ENCODE measurements around the gene CREB3L1. TPM values are rescaled to one million over a fixed set of nuclear protein-coding genes. Genes with fewer than 3 reads are reported as not detected.

The CREB3L1 gene
- total and polyA plus RNA-seq, 7 donors = 0.66 to 63.1 (median 7.2) TPM

- Histone ChIP-seq H3K4me1 (peaks cover 0 to 19% (median 0%) of the 10 kb centered on the region in 4 donors), H3K36me3 (no peaks in the 10 kb centered on the region), H3K4me3 (no peak overlapping the region), H3K27ac (peak overlapping the region in 1 of 4 donors; percentile 41), H3K9me3 (no peaks in the 10 kb centered on the region), H3K27me3 (no peaks in the 10 kb centered on the region)
- TF ChIP-seq POLR2A (IDR thresholded peaks at IDR 0.05) (no peak), CTCF (IDR thresholded peaks at IDR 0.05) (no peak), EP300 (IDR thresholded peaks at IDR 0.05) (no peak), POLR2AphosphoS5 (IDR thresholded peaks at IDR 0.05) (no peak)
- DNase-seq = no peak
- 25 to 77% methylated on average over 2 of the region's 2 CpGs for WGBS, 2 donors
- intact Hi-C loops (cut with DNase I) = no loop called here
These were observed 26.8 kb upstream of the CREB3L1 start for GRCh38 chr11:46250745-46251052.

- DNase-seq = no peak
- intact Hi-C loops (cut with DNase I) = no loop called here
- Histone ChIP-seq H3K4me3 (no peak overlapping the region), H3K36me3 (no peaks in the 10 kb centered on the region), H3K4me1 (peaks cover 0 to 19% (median 0%) of the 10 kb centered on the region in 4 donors), H3K27me3 (no peaks in the 10 kb centered on the region), H3K27ac (no peak overlapping the region), H3K9me3 (no peaks in the 10 kb centered on the region)
- 67 to 71% methylated on average over 6 of the region's 6 CpGs for WGBS, 2 donors
- TF ChIP-seq POLR2A (IDR thresholded peaks at IDR 0.05) (no peak), CTCF (IDR thresholded peaks at IDR 0.05) (no peak), EP300 (IDR thresholded peaks at IDR 0.05) (no peak), POLR2AphosphoS5 (IDR thresholded peaks at IDR 0.05) (no peak)
These were observed 25.5 kb upstream of the CREB3L1 start for GRCh38 chr11:46251954-46252353.

GRCh38 chr11:46252373-46252914 lies 25.0 kb upstream of the CREB3L1 start:
- intact Hi-C loops (cut with DNase I) = no loop called here
- WGBS, 2 donors = 23 to 76% methylated on average over 10 of the region's 10 CpGs
- no peak for DNase-seq
- H3K27ac ChIP-seq = no peak overlapping the region
- peaks cover 0 to 19% (median 0%) of the 10 kb centered on the region in 4 donors for H3K4me1 ChIP-seq
- no peaks in the 10 kb centered on the region for H3K9me3 ChIP-seq
- no peak overlapping the region for H3K4me3 ChIP-seq
- H3K27me3 ChIP-seq = no peaks in the 10 kb centered on the region
- no peak for TF ChIP-seq CTCF (IDR thresholded peaks at IDR 0.05)
- TF ChIP-seq EP300 (IDR thresholded peaks at IDR 0.05) = no peak
- TF ChIP-seq POLR2AphosphoS5 (IDR thresholded peaks at IDR 0.05) = no peak
- no peak for TF ChIP-seq POLR2A (IDR thresholded peaks at IDR 0.05)
- H3K36me3 ChIP-seq = no peaks in the 10 kb centered on the region

- DNase-seq = no peak
- H3K27ac ChIP-seq = no peak overlapping the region
- H3K9me3 ChIP-seq = no peaks in the 10 kb centered on the region
- no peak overlapping the region for H3K4me3 ChIP-seq
- WGBS, 2 donors = 76 to 90% methylated on average over 13 of the region's 13 CpGs
- no peak for TF ChIP-seq EP300 (IDR thresholded peaks at IDR 0.05)
- TF ChIP-seq POLR2A (IDR thresholded peaks at IDR 0.05) = no peak
- TF ChIP-seq POLR2AphosphoS5 (IDR thresholded peaks at IDR 0.05) = no peak
- no peak for TF ChIP-seq CTCF (IDR thresholded peaks at IDR 0.05)
- H3K4me1 ChIP-seq = peaks cover 0 to 15% (median 0%) of the 10 kb centered on the region in 4 donors
- no peaks in the 10 kb centered on the region for H3K36me3 ChIP-seq
- intact Hi-C loops (cut with DNase I) = no loop called here
- no peaks in the 10 kb centered on the region for H3K27me3 ChIP-seq
These were observed 24.0 kb upstream of the CREB3L1 start for GRCh38 chr11:46253258-46254132.

Measured in sigmoid colon (tissue), 7 donors.